ENCODE results near the gene RAPGEF6. TPM values are rescaled to one million over a fixed set of nuclear protein-coding genes. Genes with fewer than 3 reads are reported as not detected.

The RAPGEF6 gene
- total and polyA plus RNA-seq, 2 of the 4 experiments (the other 2 are of a cell fraction), result 5.8 to 18.8 TPM

DNA sequence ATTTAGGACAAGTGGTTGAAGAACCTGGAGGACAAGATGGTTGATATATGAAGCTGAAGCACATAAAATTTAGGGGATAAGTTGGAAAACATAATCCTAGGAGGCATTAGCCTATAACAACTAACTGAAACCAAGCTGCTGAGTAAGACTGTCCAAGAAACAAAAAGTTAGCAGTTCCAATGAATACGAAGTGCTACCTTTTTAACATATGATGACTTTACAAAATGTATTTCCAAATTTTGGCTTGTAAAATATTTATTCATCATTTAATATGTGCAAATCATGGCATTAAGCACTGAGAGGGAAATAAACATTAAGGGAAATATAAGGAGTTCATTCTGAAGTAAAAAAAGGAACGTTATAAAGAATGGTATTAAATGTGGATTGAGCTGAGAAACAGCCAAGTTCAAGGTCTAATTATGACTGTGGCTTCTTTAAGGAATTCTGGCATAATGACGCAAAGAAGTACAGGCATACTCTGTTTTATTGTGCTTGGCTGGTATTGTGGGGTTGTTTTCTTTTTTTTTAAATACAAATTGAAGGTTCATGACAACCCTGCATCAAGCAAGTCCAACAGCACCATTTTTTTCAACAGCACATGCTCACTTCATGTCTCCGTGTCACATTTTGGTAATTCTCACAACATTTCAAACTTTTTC lies 7.7 kb downstream of the RAPGEF6 start:
- H2AFZ ChIP-seq (replicated peaks; ENCODE audit: low read length, poor library complexity), result no peak overlapping the region
- ATAC-seq (ENCODE audit: low read depth), result no peak
- H2AK5ac ChIP-seq (ENCODE audit: low read depth, low read length), result no peak overlapping the region

More for the DNA sequence above, 7.7 kb downstream of the RAPGEF6 start:
- H3K4me2 ChIP-seq (ENCODE audit: low read depth, low read length), result no peak overlapping the region
- no peak overlapping the region for H3K4me3 ChIP-seq (ENCODE audit: insufficient read depth, low read depth, low read length)
- no peak overlapping the region for H3K4ac ChIP-seq (ENCODE audit: low read depth, low read length)
- H3K18ac ChIP-seq (ENCODE audit: low read depth, low read length), result no peak overlapping the region
- no peak overlapping the region for H2BK5ac ChIP-seq (ENCODE audit: low read depth, low read length, poor library complexity, severe bottlenecking)
- ChIA-PET POLR2A (ENCODE audit: unreplicated experiment) (no interaction called here), CTCF (no interaction called here)
- H3K9me3 ChIP-seq (ENCODE audit: control insufficient read depth, insufficient read depth, low read length), result no peaks in the 10 kb centered on the region
- no peaks in the 10 kb centered on the region for H3K36me3 ChIP-seq (ENCODE audit: control insufficient read depth, insufficient read depth, low read length)
- intact Hi-C loops (cut with micrococcal nuclease), result no loop called here
- H3K23ac ChIP-seq (ENCODE audit: low read depth, low read length), result no peak overlapping the region
- WGBS, 2 experiments (ENCODE audit: extremely low coverage in 2 of 2, insufficient read length in 1 of 2), result 100% methylated on average over 1 of the region's 4 CpGs
- no peak overlapping the region for H3K56ac ChIP-seq (ENCODE audit: extremely low read depth, insufficient read depth, low read length)
- H4K91ac ChIP-seq (ENCODE audit: insufficient read depth, low read depth, low read length), result no peak overlapping the region
- H3K79me1 ChIP-seq (ENCODE audit: low read depth in 1 of 2, low read length in 2 of 2), result peaks cover 10 to 67% of the 10 kb centered on the region in 2 experiments
- no peak overlapping the region for H3K14ac ChIP-seq (replicated peaks; ENCODE audit: low read depth, low read length)
- dilution Hi-C loops (cut with HindIII; ENCODE audit: low sequenced_read_pairs, unreplicated experiment), result no loop called here
- H3K9ac ChIP-seq (ENCODE audit: low read depth, low read length), result no peak overlapping the region
- no peak overlapping the region for H3K27ac ChIP-seq (ENCODE audit: insufficient read depth, low read length)
- H4K20me1 ChIP-seq (ENCODE audit: insufficient read depth, low read length), result peaks cover 13% of the 10 kb centered on the region; the same call in 1 of the 2 replicates
- peaks cover 2% of the 10 kb centered on the region; the same call in 1 of the 2 replicates for H3K4me1 ChIP-seq (ENCODE audit: control insufficient read depth, insufficient read depth, low read length)
- H3K27me3 ChIP-seq (ENCODE audit: control insufficient read depth, insufficient read depth, low read length), result no peaks in the 10 kb centered on the region
- TF ChIP-seq MAFK (IDR thresholded peaks at IDR 0.05; ENCODE audit: low read depth, low read length), result no peak
- no peak for TF ChIP-seq RFX5 (IDR thresholded peaks at IDR 0.05; ENCODE audit: low read depth, low read length)
- no peak for TF ChIP-seq MAZ (IDR thresholded peaks at IDR 0.05; ENCODE audit: borderline replicate concordance, low read depth, low read length)
- peaks cover 3% of the 10 kb centered on the region; the same call in 1 of the 2 replicates for H3K9me1 ChIP-seq (ENCODE audit: insufficient read depth, low read length)
- no peak overlapping the region for H2AK9ac ChIP-seq (replicated peaks; ENCODE audit: low read depth, low read length, poor library complexity)
- in situ Hi-C loops (cut with MboI; ENCODE audit: low sequenced_read_pairs), result no loop called here
- H2BK120ac ChIP-seq (ENCODE audit: low read depth, low read length), result no peak overlapping the region
- BruUV-seq (replicated peaks), result no TSS peak
- no peak overlapping the region for H4K5ac ChIP-seq (ENCODE audit: low read depth, low read length)
- H2BK15ac ChIP-seq (ENCODE audit: low read depth, low read length), result no peak overlapping the region
- H4K8ac ChIP-seq (ENCODE audit: low read depth in 2 of 2, low read length in 2 of 2), result no peak overlapping the region
- DNase-seq, result no peak
- no peak overlapping the region for H2BK20ac ChIP-seq (ENCODE audit: low read depth, low read length)

Measured in IMR-90 (cell line).